GM12801 (cell line): ENCODE results near the gene GALNTL6.

Experiments
- TF ChIP-seq, protein P1 (sequence below): IDR thresholded peaks from one replicate; pipeline ENCODE4 v1.5.1; 2011; ENCODE audit warnings: control low read depth; ENCODE audit not compliant: insufficient read length; ENCODE audit errors: extremely low read depth

GALNTL6 gene

DNA sequence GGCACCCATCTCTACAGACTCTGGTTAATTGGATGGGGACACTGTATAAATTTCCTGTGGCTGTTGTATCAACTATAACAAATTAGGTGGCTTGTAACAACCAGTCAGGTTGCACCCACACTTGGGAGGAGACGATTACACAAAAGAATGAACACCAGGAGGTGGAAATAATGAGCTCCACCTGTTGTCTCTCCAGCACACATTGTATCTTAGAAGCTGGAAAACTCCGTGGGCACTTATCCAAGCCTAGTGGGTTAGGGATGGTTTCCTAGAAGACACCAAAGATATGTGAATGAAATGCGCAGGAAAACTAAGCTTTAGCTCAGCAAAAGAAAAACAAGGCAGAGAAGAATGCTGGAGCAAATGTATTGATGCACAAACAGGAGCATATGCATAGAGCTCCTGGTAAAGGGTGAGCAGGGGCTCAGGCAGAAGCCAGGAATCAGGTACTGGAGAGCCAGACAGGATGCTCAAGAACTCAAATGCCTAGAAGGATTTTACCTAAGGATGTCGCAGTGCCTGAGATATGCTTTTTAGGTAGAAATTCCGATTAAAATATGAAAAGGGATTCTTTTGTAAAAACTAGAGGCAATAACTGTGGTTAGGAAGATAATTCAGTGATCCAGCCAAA is 111.7 kb downstream of the GALNTL6 start:
- TF ChIP-seq, protein P1, sequence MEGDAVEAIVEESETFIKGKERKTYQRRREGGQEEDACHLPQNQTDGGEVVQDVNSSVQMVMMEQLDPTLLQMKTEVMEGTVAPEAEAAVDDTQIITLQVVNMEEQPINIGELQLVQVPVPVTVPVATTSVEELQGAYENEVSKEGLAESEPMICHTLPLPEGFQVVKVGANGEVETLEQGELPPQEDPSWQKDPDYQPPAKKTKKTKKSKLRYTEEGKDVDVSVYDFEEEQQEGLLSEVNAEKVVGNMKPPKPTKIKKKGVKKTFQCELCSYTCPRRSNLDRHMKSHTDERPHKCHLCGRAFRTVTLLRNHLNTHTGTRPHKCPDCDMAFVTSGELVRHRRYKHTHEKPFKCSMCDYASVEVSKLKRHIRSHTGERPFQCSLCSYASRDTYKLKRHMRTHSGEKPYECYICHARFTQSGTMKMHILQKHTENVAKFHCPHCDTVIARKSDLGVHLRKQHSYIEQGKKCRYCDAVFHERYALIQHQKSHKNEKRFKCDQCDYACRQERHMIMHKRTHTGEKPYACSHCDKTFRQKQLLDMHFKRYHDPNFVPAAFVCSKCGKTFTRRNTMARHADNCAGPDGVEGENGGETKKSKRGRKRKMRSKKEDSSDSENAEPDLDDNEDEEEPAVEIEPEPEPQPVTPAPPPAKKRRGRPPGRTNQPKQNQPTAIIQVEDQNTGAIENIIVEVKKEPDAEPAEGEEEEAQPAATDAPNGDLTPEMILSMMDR: no peak

DNA sequence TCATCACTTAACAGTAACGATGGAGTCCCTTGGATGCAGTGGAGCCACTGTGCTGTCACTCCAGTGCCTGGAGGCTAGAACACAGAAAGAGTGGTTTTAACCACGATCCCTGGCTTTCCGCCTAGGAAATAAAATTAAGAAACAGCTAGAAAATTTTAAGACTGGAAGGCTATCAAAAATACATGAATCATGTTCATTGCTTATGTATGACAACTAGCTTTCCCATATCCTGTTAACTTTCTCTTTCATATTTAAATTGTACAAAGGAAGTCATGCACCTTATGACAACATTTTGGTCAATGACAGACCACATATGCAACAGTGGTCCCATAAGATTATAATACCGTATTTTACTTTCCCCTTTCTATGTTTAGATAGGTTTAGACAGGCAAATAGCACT is 115.1 kb downstream of the GALNTL6 start:
- TF ChIP-seq, protein P1: no peak

DNA sequence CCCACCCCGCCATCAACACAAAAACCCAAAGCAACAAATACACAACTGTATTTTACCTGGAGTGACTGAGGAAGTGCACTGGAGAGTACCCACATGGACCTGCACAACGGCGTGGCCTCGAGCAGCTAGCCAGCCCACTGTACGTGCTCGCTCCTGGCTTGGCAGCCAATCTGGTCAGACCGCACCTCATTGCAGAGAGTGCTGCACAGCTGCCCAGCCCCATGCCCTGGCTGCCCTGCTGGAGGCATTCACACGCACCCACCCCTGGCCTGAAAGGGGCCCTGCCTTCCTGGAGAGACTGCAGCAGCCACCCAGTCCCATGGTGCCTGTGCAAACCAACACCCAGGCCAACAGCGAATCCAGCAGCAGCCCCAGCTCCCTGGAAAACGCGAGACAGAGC is 116.3 kb downstream of the GALNTL6 start:
- TF ChIP-seq, protein P1: no peak

DNA sequence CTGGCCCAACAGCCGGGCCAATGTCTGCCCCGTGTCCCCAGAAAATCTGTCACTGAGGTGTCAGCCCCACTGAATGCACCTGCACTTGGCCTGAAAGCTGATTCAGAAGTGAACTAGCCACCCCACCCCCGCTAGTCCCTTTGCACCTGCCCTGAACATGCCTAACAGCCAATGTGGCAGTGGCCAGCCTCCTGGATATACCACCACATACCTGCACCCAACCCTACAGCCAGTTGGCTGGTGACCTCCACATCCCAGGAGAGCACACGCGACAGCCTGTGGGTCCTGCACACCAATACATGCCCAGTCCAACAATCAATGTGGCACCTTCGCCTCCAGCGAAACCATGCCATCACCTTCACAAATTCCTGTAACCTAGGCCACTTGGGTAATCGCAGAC is 116.7 kb downstream of the GALNTL6 start:
- TF ChIP-seq, protein P1: no peak

DNA sequence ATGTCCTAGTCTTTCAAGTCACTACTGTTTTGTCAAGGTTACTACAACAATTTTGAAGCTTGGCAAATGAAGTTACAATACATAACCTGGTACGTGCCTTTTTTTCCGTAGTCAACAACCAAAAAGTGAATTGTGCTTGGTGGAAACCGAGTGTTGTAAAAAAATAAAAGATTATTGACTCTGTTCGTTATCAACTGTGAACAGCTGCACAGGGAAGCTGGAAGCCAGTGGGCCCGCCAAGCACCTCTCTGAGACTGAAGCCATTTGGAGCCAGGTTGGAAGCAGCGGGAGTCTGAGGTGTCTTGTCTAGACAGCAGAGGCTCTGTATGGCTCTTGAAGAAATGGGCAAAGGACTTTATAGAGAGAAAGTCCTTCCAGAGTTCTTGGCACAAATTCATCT is 119.0 kb downstream of the GALNTL6 start:
- TF ChIP-seq, protein P1: no peak

DNA sequence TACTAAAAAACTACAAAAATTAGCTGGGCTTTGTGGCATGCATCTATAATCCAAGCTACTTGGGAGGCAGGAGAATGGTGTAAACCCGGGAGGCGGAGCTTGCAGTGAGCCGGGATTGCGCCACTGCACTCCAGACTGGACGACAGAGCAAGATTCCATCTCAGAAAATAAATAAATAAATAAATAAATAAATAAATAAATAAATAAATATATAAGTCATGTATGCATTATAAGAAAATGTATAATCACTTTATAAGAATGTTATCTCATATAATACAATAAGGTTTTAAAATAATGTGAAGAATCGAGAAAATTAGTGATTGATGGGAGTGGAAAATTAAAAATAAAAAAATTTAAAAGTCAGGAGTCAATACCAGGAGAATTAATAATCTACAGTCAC is 127.5 kb downstream of the GALNTL6 start:
- TF ChIP-seq, protein P1: no peak

DNA sequence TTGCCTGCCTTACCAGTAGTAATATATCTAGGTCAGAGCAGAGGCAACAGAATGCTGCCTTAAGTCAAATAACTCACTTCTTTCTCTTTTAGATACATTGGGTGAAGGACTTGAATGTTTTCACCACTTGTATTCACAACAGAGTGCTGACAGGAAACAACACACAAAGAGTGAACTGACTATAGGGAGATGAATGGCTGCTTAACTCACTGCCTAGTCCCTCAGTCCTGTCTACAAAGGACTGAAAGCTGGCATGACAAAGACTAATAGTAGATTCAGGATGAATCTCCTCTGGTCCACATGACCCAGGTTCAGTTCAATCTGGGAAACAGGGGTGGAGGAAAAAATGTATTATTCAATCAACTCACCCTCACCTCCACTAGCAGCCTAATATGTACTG is 134.2 kb downstream of the GALNTL6 start:
- TF ChIP-seq, protein P1: no peak
